OCI-LY3 (cell line): Measurements from ENCODE around the gene NFAM1.

Experiments used
- EZH2phosphoT487 ChIP-seq: fragments of 200-600 bp; shearing (Covaris generic); IDR thresholded peaks from 2 replicates; pipeline ENCODE4 v1.6.1; 2018; ENCODE audit warnings: antibody characterized with exemption, mixed run types, low read depth
- TF ChIP-seq, protein P1 (sequence below): fragments of 200-600, 300-600 bp; sonication (generic); IDR thresholded peaks from 2 replicates; pipeline ENCODE4 v1.5.1; 2014; ENCODE audit warnings: antibody characterized with exemption, low read length, low read depth

DNA sequence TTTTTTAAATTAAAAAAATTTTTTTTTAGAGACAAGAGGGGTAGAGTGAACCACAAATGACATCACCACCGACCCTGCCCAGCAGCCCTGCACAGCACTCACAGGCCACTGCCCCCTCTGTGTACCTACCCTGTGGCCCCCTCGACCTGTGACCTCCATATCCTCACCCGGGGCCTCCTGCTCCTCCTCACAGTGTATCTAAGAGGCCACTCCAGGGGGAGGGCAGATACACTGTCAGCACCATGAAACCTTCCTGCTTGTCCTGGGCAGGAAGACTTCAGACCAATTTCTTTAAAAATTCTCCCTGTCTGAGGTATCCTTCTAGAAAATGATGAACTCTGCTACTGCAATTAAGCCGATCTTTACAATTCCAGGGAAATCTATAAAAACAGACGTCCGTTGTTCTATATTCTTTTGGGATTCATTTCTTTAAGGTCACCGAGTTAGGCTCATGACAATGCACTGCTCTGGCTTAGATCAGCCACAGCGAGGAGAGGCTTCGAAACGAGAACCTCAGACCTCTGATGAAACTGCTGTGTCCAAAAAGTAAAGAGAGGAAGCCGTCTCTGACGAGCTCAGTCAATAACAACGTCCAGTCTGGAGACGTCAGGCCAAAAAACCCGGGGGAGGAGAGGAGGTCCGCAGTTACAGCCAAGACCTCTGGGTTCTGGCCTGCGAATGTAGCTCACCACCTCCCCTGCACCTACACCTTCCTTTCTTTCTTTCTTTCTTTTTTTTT is 17.5 kb downstream of the NFAM1 start:
- TF ChIP-seq, protein P1, sequence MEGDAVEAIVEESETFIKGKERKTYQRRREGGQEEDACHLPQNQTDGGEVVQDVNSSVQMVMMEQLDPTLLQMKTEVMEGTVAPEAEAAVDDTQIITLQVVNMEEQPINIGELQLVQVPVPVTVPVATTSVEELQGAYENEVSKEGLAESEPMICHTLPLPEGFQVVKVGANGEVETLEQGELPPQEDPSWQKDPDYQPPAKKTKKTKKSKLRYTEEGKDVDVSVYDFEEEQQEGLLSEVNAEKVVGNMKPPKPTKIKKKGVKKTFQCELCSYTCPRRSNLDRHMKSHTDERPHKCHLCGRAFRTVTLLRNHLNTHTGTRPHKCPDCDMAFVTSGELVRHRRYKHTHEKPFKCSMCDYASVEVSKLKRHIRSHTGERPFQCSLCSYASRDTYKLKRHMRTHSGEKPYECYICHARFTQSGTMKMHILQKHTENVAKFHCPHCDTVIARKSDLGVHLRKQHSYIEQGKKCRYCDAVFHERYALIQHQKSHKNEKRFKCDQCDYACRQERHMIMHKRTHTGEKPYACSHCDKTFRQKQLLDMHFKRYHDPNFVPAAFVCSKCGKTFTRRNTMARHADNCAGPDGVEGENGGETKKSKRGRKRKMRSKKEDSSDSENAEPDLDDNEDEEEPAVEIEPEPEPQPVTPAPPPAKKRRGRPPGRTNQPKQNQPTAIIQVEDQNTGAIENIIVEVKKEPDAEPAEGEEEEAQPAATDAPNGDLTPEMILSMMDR = no peak
- TF ChIP-seq EZH2phosphoT487 = no peak
